ENCODE data around the gene ZNF771.

DNA sequence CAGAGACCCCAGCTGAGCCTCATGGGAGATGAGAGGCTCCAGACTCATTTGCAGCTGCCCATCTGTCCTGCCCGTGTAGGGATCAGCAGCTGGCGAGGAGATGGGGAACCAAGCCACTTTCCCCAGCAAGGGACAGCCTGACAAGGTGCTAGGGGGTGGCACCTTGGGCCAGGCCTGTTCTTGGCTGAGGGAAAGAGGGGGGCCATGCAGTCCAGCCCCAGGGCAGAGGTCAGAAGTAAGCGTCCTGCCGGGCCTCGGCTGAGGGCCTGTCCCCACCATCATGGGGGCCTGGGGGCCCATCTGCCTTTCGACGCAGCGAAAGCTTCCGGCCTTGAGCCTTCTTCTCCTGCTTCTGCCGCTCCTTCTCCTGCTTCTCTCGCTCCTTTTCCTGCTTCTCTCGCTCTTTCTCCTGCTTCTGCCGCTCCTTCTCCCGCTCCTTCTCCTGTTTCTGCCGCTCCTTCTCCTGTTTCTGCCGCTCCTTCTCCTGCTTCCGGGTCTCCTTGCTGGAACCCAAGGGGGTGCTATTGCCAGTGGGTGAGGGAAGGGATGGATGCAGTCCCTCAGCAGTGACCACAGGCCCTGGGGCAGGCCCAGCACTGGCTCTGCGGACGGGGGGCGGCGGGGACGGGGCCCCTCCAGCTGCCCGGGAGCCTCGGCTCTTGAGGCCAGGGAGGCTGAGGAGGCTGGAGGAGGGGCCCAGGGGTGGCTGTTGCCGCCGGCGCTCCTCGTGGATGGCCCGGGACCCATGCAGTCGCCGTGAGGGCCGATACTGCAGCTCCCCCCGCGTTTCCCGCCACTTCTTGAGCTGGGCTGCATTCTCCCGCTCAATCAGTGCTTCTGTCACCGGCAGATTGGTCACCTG lies 49.5 kb upstream of the ZNF771 start:
- no peak for TF ChIP-seq POLR2A (IDR thresholded peaks at IDR 0.05)
- no peak for TF ChIP-seq EP300 (IDR thresholded peaks at IDR 0.05)
- TF ChIP-seq, protein P1, sequence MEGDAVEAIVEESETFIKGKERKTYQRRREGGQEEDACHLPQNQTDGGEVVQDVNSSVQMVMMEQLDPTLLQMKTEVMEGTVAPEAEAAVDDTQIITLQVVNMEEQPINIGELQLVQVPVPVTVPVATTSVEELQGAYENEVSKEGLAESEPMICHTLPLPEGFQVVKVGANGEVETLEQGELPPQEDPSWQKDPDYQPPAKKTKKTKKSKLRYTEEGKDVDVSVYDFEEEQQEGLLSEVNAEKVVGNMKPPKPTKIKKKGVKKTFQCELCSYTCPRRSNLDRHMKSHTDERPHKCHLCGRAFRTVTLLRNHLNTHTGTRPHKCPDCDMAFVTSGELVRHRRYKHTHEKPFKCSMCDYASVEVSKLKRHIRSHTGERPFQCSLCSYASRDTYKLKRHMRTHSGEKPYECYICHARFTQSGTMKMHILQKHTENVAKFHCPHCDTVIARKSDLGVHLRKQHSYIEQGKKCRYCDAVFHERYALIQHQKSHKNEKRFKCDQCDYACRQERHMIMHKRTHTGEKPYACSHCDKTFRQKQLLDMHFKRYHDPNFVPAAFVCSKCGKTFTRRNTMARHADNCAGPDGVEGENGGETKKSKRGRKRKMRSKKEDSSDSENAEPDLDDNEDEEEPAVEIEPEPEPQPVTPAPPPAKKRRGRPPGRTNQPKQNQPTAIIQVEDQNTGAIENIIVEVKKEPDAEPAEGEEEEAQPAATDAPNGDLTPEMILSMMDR (IDR thresholded peaks at IDR 0.05): no peak
